Fibroblast of lung (primary cell): ENCODE measurements around the gene S100A5. TPM values are rescaled to one million over a fixed set of nuclear protein-coding genes. Genes with fewer than 3 reads are reported as not detected.
A peak's percentile ranks its signal among the peaks of the same experiment; 100 is the strongest.

ENCODE experiments used
- DNase-seq, 2 donors: peaks; one replicate each; pipeline versions ENCODE4 v3.0.0 to v3.0.0-alpha.2; 2010; ENCODE audit warnings: low read depth in 2 of 2
- H2AFZ ChIP-seq: 2 replicates; pipeline ENCODE4 v1.5.1; 2012; ENCODE audit warnings: low read length, control low read depth, inconsistent platforms
- H3K27ac ChIP-seq: 2 replicates; pipeline ENCODE4 v1.5.1; 2011; ENCODE audit warnings: low read length, control low read depth; ENCODE audit not compliant: insufficient read depth
- H3K27me3 ChIP-seq: 2 replicates; pipeline ENCODE4 v1.5.1; 2011; ENCODE audit warnings: mild to moderate bottlenecking, low read length; ENCODE audit not compliant: control insufficient read depth, insufficient read depth
- H3K36me3 ChIP-seq: 2 replicates; pipeline ENCODE4 v1.5.1; 2011; ENCODE audit warnings: low read length; ENCODE audit not compliant: control insufficient read depth, insufficient read depth
- H3K4me1 ChIP-seq: 2 replicates; pipeline ENCODE4 v1.5.1; 2011; ENCODE audit warnings: low read length; ENCODE audit not compliant: control insufficient read depth, insufficient read depth; ENCODE audit errors: extremely low read depth
- H3K4me2 ChIP-seq: 2 replicates; pipeline ENCODE4 v1.5.1; 2011; ENCODE audit warnings: low read length, control low read depth; ENCODE audit not compliant: insufficient read depth; ENCODE audit errors: extremely low read depth
- H3K4me3 ChIP-seq, 4 experiments: fragments of 200-600 bp in 1 of 4; sonication (generic) in 1 of 4; replicated peaks in 1 of 4; 2 replicates each; pipeline ENCODE4 v1.5.1; 2011 to 2016; ENCODE audit warnings: low read length in 4 of 4, low read depth in 3 of 4, mild to moderate bottlenecking in 3 of 4, control low read depth in 2 of 4, inconsistent platforms in 1 of 4, mixed read lengths in 1 of 4; ENCODE audit not compliant: insufficient read depth in 1 of 4; ENCODE audit errors: control extremely low read depth in 1 of 4
- H3K79me2 ChIP-seq: 2 replicates; pipeline ENCODE4 v1.5.1; 2012; ENCODE audit warnings: mild to moderate bottlenecking, low read length, inconsistent platforms; ENCODE audit not compliant: control insufficient read depth, insufficient read depth
- H3K9ac ChIP-seq: 2 replicates; pipeline ENCODE4 v1.5.1; 2011; ENCODE audit warnings: mild to moderate bottlenecking, low read length, control low read depth; ENCODE audit not compliant: insufficient read depth
- H3K9me3 ChIP-seq: 2 replicates; pipeline ENCODE4 v1.5.1; 2012; ENCODE audit warnings: low read depth, low read length; ENCODE audit not compliant: control insufficient read depth, insufficient read depth
- H4K20me1 ChIP-seq: 2 replicates; pipeline ENCODE4 v1.5.1; 2011; ENCODE audit warnings: low read length; ENCODE audit not compliant: control insufficient read depth, insufficient read depth; ENCODE audit errors: extremely low read depth
- CTCF ChIP-seq, 2 donors: IDR thresholded peaks in 1 of 2; conservative IDR thresholded peaks in 1 of 2; 1 replicate in 1 of 2; 2 replicates in 1 of 2; pipeline ENCODE4 v1.5.1; 2011 to 2012; ENCODE audit warnings: low read length in 2 of 2, control low read depth in 1 of 2, inconsistent platforms in 1 of 2, low read depth in 1 of 2, mild to moderate bottlenecking in 1 of 2
- EZH2 ChIP-seq: IDR thresholded peaks from 2 replicates; pipeline ENCODE4 v1.5.1; 2012; ENCODE audit warnings: low read length, control low read depth, mild to moderate bottlenecking; ENCODE audit errors: missing control alignments
- polyA plus RNA-seq, 2 donors: library from polyadenylated mRNA; depleted of rRNA in 1 of 2; stranded (reverse) in 1 of 2; unstranded in 1 of 2; fragments of >200 nt; gene quantifications; 2 replicates each; pipeline ENCODE4 v1.2.1, GENCODE V29; 2011 to 2012; ENCODE audit warnings: missing spikeins in 1 of 2
- total RNA-seq: library from RNA; depleted of rRNA; stranded (reverse); fragments of >200 nt; gene quantifications from 2 replicates; pipeline ENCODE4 v1.2.1, GENCODE V29; 2014

S100A5 gene
- total and polyA plus RNA-seq, 2 donors (not counting 1 experiment from before 2014, with no cell fraction given) = 0.20 TPM; not detected in 1

DNA sequence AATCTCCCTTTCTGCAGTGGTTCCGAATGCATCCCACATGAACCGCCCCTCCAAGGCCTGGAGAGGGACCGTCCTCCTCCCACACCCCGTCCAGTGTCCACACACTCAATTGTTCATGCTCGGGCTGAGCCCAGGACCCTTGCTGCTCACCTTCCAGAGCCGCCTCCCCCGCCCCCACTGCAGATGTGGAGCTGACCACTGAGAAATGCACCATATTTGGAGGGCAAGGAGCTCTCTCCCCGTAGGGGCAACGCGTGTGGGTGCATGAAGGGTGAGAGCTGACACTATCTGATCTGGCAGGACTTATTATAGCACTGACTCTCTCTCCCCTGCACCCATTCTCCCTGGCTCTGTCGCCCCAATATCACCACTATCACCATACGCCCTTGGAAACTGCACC, 12.4 kb upstream of the S100A5 start:
- Histone ChIP-seq H4K20me1 (no peaks in the 10 kb centered on the region), H3K9me3 (no peaks in the 10 kb centered on the region), H3K27ac (peak overlapping the region; percentile 61), H3K4me3 (no peak overlapping the region), H3K9ac (no peak overlapping the region), H2AFZ (no peak overlapping the region), H3K4me1 (peaks cover 37% of the 10 kb centered on the region), H3K27me3 (no peaks in the 10 kb centered on the region), H3K4me2 (peak overlapping the region; percentile 35), H3K79me2 (no peaks in the 10 kb centered on the region), H3K36me3 (no peaks in the 10 kb centered on the region)
- TF ChIP-seq CTCF (conservative IDR thresholded peaks at IDR 0.05 in 1 of 2, IDR thresholded peaks at IDR 0.05 in 1 of 2; ENCODE audit: low read depth in 1 of 2, low read length in 2 of 2) (no peak), EZH2 (no peak)
- no peak for DNase-seq

GRCh38 chr1:153552335-153552734, 11.6 kb upstream of the S100A5 start:
- peaks cover 39% of the 10 kb centered on the region for H3K4me1 ChIP-seq
- no peak overlapping the region for H3K4me2 ChIP-seq
- H3K27ac ChIP-seq = no peak overlapping the region
- H3K9ac ChIP-seq = no peak overlapping the region
- H3K27me3 ChIP-seq = no peaks in the 10 kb centered on the region
- H3K9me3 ChIP-seq = no peaks in the 10 kb centered on the region
- no peaks in the 10 kb centered on the region for H4K20me1 ChIP-seq
- TF ChIP-seq CTCF (conservative IDR thresholded peaks at IDR 0.05 in 1 of 2, IDR thresholded peaks at IDR 0.05 in 1 of 2; ENCODE audit: low read depth in 1 of 2, low read length in 2 of 2) (peak in 1 of 2 donors; percentile 16), EZH2 (no peak)
- no peak overlapping the region for H3K4me3 ChIP-seq
- H3K36me3 ChIP-seq = no peaks in the 10 kb centered on the region
- DNase-seq = no peak
- no peaks in the 10 kb centered on the region for H3K79me2 ChIP-seq
- no peak overlapping the region for H2AFZ ChIP-seq

GRCh38 chr1:153550827-153551500, 10.2 kb upstream of the S100A5 start:
- Histone ChIP-seq H3K27ac (no peak overlapping the region), H2AFZ (no peak overlapping the region), H3K36me3 (no peaks in the 10 kb centered on the region), H3K4me2 (no peak overlapping the region), H3K4me1 (peaks cover 44% of the 10 kb centered on the region), H3K9me3 (no peaks in the 10 kb centered on the region), H4K20me1 (no peaks in the 10 kb centered on the region), H3K9ac (no peak overlapping the region), H3K4me3 (no peak overlapping the region), H3K79me2 (peaks cover 2% of the 10 kb centered on the region), H3K27me3 (no peaks in the 10 kb centered on the region)
- DNase-seq = no peak
- TF ChIP-seq CTCF (conservative IDR thresholded peaks at IDR 0.05 in 1 of 2, IDR thresholded peaks at IDR 0.05 in 1 of 2; ENCODE audit: low read depth in 1 of 2, low read length in 2 of 2) (no peak), EZH2 (no peak)
